GM18499 (cell line): ENCODE measurements around the gene MAU2.
"Not testable (repeated sequence)": the region's sequence is repeated elsewhere in the genome, so short reads cannot be mapped to it uniquely, and the experiment has no call there.

Source experiments
- ATAC-seq: cut with Tn5 transposase; IDR thresholded peaks from one replicate; pipeline ENCODE4 v1.9.1; 2021; ENCODE audit warnings: moderate number of reproducible peaks; ENCODE audit not compliant: insufficient read depth, unreplicated experiment

The MAU2 gene

GRCh38 chr19:19380316-19380715 lies 59.7 kb downstream of the MAU2 start:
- not testable (repeated sequence) for ATAC-seq

DNA sequence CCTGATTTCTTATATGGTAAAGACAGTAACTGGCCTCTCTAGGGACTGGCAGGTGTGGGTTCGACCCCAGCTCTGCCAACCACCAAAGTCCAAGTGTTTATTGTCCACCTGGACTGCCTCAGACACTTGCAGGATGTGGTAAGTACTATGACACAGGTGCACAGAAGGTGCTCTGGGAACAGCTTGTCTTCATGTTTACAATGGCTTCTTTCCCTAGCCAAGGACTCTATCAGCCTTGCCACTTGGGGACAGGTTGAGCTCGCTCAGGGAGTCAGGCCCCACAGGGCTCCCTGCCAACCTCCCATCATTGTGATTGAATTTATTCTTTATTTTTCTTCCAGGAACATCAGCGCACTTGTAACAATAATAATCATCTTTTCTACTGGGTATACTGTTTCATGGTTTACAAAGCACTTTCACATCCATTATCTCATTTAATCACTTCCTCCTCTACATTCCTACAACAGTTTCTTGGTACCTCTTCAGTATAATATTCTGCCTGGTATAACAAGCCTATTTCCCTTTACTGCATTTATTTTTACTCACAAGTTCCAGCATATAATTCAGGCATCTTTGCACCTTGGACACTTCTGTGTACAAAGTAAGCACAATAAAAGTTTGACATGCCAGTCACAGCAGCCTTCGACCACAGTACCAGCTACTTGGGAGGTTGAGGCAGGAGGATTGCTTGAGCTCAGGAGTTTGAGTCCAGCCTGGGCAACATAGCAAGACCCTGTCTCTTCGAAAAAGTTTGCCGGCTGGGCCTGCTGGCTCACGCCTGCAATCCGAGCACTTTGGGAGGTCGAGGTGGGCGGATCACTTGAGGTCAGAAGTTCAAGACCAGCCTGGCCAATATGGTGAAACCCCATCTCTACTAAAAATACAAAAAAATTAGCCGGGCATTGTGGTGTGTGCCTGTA lies 60.6 kb downstream of the MAU2 start:
- ATAC-seq: no peak

- ATAC-seq: no peak
Measured at GRCh38 chr19:19382118-19382517, 61.5 kb downstream of the MAU2 start.

- ATAC-seq: no peak
Measured at GRCh38 chr19:19384486-19384885, 63.9 kb downstream of the MAU2 start.

DNA sequence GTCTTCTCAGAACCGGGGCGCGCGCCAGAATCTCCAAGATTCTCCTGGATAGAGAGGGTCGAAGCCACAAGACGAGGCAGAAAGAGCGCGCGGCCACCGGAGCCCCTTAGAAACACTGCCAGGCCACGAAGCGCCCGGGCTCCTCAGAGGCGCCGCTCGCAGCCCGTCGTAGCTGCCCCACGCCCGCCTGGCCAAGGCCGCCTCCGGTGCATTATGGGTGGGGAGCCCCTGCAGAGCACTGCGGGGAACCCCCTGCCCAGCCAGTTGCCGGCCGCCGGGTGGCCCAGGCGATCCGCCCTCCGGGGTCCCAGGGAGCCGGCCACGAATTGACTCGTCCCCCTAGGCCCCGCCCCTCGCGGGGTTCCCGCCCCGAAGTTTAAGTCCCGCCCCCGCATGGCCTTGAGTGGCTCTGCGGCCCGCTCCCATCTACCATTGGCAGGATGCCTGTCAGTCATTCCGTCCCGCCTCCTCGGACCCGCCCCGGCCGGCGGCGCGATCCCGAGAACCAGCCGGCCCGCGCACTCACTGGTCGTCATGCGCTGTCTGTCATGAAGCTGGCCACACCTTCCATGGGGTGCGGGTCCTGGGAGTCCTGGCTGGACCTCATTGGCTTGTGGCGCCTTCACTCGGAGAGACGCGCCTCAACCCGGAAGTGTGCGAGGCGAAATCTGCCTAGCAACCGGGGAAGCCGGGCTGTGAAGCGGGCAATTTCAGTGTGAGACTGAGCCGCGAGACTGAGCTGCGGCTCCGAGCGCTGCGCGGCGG lies 64.7 kb downstream of the MAU2 start:
- peak; percentile 91 for ATAC-seq

GRCh38 chr19:19385896-19386869 lies 65.6 kb downstream of the MAU2 start:
- ATAC-seq: peak; percentile 11

- ATAC-seq: no peak
Measured at GRCh38 chr19:19387108-19387507, 66.5 kb downstream of the MAU2 start.

GRCh38 chr19:19388568-19389555 lies 68.2 kb downstream of the MAU2 start:
- ATAC-seq: no peak

DNA sequence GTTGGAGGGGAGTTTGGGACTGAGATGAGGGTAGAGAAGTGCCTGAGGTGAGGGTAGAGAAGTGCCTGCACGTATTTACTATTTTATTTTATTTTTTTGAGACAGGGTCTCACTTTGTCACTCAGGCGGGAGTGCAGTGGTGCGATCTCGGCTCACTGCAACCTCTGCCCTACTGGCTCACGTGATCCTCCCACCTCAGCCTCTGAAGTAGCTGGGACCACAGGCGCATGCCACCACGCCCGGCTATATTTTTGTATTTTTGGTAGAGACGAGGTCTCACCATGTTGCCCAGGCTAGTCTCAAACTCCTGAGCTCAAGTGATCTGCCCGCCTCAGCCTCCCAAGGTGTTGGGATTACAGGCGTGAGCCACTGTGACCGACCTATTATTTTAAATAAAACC lies 69.1 kb downstream of the MAU2 start:
- not testable (repeated sequence) for ATAC-seq

DNA sequence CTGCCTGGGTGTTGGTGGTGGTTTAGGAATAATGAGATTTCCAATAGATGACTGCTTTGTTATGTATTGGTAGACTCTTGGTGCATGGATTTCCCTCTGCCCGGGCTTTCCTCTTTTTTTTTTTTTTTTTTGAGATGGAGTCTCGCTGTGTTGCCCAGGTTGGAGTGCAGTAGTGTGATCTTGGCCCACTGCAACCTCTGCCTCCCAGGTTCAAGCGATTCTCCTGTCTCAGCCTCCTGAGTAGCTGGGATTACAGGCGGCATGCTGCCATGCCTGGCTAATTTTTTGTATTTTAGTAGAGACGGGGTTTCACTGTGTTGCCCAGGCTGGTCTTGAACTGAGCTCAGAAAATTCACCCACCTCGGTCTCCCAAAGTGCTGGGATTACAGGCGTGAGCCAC lies 73.7 kb downstream of the MAU2 start:
- not testable (repeated sequence) for ATAC-seq

- ATAC-seq: no peak
Measured at GRCh38 chr19:19399733-19400433, 79.3 kb downstream of the MAU2 start.

DNA sequence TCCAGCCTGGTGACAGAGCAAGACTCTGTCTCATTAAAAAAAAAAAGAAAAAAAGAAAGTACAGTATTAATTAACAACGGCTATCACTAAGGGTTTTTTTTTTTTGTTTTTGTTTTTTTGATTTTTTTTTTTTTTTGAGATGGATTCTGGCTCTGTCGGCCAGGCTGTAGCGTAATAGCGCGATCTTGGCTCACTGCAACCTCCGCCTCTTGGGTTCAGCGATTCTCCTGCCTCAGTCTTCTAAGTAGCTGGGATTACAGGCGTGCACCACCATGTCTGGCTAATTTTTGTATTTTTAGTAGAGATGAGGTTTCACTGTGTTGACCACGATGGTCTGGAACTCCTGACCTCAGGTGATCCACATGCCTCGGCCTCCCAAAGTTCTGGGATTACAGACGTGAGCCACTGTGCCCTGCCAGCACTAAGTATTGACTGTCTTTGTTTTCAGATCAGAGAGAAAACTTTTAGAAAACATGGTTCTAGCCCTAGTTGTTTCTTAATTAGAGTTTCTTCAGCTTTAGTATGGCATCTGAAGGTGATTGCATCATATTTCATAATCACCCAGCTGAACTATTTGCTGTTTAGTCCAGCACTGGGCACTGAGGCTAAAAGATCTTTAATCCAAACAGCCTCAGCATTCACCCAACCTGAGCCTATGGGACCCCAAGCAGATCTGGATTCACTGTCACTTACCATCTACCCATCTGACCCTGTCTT lies 82.2 kb downstream of the MAU2 start:
- no peak for ATAC-seq

- no peak for ATAC-seq
Measured at GRCh38 chr19:19403373-19403901, 82.8 kb downstream of the MAU2 start.

- peak; percentile 49 for ATAC-seq
Measured at GRCh38 chr19:19404879-19405860, 84.5 kb downstream of the MAU2 start, which contains the start of gene GATAD2A. Gene GATAD2A (plus strand): TSS chr19:19405675. CDS start chr19:19465346, 59,671 bp downstream.

DNA sequence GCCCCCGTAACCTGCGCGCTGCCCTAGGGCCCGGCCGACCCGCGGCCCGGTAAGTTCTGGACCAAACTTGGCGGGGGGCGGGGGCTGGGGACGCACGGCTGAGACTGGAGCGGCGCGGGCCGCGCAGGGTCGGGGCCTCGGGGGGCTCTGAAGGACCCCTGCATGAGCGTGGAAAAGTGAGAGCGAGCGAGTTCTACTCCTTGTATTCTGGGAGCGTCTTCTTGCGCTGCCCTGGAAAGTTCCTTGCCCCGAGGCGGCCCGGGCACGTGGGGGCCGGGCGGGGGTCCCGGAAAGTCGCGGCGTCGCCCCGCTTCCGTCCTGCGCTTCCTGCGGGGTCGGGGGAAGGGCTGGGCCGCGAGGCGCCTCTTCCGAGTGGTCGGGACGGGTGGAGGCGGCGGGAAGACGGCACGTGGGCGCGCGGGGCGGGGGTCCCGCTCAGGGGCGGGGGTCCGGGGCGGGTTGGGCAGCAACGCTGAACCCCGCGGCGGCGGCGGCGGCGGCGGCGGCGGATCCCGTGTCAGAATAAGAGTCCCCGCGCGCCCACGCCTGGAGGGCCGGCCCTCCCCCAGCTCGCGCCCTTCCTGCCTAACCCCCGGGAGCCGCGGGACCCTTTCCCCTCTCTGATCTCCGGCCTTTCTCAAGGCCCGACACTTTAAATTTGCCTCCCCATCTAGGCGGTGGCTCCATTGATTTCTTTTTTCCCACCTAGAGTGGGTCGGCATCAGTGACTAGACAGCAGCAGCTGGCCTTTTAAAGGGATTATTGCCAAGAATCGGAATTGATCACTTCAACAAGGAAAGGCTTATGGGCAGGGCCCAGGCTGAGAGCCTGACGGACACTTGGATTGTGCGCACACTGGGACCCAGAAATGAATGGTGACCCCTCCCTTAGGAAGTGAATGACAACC lies 85.6 kb downstream of the MAU2 start:
- no peak for ATAC-seq
